Mucosa of stomach (tissue), 1 donor: ENCODE data around the gene CHRNB4.

Experiments
- H3K27me3 ChIP-seq: one replicate; pipeline ENCODE4 v1.7.0; 2013; ENCODE audit warnings: mild to moderate bottlenecking, low read length; ENCODE audit not compliant: control insufficient read depth, insufficient read depth
- H3K36me3 ChIP-seq: one replicate; pipeline ENCODE4 v1.7.0; 2013; ENCODE audit warnings: low read length; ENCODE audit not compliant: control insufficient read depth, insufficient read depth
- H3K4me1 ChIP-seq: one replicate; pipeline ENCODE4 v1.7.0; 2013; ENCODE audit warnings: mild to moderate bottlenecking, low read length; ENCODE audit not compliant: control insufficient read depth, insufficient read depth
- H3K4me3 ChIP-seq: one replicate; pipeline ENCODE4 v1.7.0; 2013; ENCODE audit warnings: low read length
- H3K9ac ChIP-seq: one replicate; pipeline ENCODE4 v1.7.0; 2013; ENCODE audit warnings: mild to moderate bottlenecking, low read length, moderate library complexity
- H3K9me3 ChIP-seq: one replicate; pipeline ENCODE4 v1.7.0; 2013; ENCODE audit warnings: mild to moderate bottlenecking, low read length, moderate library complexity; ENCODE audit not compliant: control insufficient read depth
- donor health status: Pancreatic carcinoma.

Gene CHRNB4

GRCh38 chr15:78626381-78626995 is 14.5 kb downstream of the CHRNB4 start:
- Histone ChIP-seq H3K4me1 (no peaks in the 10 kb centered on the region), H3K9me3 (no peaks in the 10 kb centered on the region), H3K36me3 (no peaks in the 10 kb centered on the region), H3K4me3 (no peak overlapping the region), H3K9ac (no peak overlapping the region), H3K27me3 (peaks cover 28% of the 10 kb centered on the region)

DNA sequence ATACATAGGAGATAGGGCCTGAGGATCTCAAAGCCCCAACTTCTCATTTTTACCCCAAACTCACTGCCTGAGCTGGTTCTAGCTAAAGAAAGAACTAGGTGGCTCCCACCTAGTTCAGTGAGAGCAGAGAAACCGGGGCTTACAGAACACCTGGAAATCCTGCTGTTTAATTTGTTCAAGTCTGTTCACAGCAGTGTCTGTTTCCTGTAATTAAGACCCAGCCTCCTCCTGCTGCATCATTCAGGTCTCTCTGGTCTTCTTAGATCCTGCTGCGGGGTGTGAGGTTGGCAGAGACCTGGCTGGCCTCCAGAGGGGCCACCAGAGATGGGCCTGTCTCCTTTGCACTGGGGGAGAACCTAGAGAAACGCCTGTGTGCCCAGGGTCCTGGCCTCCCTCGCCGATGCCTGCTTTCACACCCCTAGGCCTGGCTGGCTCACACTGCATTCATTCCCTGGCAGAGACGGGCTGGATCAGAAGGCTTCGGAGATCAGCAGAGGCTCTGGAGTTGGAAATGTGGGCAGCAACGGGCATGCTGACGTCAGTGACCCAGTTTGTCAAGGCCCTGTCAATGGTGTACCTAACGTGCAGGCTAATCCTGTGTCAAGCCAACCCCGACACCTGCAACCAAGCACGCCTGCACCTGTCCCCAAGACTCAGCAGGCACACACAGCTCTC is 15.3 kb downstream of the CHRNB4 start:
- H3K4me3 ChIP-seq = no peak overlapping the region
- H3K27me3 ChIP-seq = peaks cover 28% of the 10 kb centered on the region

DNA sequence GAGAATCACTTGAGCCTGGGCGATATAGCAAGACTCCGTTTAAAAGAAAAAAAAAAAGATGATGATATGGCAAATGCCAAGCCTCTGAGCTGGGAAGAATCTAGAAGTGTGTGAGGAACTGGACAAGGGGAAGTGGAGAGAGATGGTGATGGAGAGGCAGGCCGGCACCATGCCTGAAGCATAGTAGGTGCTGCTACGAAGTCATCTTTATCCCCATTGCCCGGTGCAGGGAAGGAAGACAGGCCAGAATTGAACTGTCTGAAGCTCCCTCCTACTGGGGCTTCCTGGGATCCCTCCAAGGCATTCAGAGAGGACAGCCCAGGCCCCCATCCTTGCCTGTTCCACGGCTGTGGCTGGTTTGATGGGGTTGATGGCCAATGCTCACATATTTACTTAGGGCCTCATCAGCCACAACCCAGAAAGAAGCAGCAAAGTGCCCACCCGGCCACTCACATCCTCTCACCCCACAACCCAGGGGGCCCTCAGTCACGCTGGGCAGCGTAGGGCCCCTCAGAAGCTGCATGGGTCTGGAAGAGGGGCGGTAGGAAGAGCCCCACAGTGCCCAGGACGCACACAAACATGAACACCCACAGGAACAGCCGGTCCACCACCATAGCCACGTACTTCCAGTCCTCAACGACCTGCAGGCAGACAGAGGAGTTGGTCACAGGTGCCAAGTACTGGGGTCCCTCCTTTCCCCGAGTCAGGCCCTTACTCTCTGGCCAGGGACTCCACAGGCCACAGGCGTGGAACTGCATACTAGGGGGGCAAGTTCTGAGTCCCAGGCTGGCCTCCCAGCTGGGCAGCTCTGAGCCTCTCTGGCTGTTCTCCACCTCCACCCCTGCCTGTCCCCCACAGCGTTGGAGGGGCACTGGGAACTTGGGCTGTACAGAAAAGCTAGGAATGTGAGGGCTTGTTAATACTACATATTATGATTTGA is 16.1 kb downstream of the CHRNB4 start:
- Histone ChIP-seq H3K4me3 (no peak overlapping the region), H3K4me1 (no peaks in the 10 kb centered on the region), H3K9me3 (no peaks in the 10 kb centered on the region), H3K36me3 (no peaks in the 10 kb centered on the region), H3K9ac (no peak overlapping the region), H3K27me3 (peaks cover 36% of the 10 kb centered on the region)

More for the DNA sequence above, 15.3 kb downstream of the CHRNB4 start:
- Histone ChIP-seq H3K36me3 (no peaks in the 10 kb centered on the region), H3K4me1 (no peaks in the 10 kb centered on the region), H3K9ac (no peak overlapping the region), H3K9me3 (no peaks in the 10 kb centered on the region)

DNA sequence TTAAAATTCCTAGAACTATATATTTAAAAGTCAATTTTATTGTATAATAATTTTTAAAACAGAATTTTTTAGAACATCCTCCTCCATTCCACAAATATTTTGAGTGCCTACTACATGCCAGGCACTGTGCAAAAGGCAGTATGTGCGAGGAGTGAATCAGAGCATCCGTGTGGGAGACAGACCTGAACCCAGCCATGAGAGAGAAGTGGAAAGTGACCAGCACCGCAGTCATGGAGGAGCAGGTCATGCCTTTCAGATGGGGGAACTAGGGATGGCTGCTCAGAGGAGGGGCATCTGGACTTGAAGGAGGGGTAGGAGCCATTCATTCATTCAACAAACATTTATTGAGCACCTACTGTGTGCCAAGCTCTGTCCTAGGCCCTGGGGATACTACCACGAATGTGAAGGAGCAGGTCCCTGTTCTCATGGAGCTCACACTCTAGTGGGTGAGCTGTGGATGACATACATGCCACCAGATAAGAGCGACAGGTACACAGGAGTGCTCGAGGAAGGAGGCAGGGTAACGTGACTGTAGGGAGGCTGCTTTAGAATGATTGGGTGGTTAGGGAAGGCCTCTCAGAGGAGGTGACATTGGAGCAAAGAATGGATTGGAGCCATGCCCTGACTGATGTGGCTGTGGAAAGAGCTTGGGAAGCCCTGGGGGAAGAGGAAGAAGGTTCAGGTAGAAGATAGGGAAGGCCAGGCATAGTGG is 17.1 kb downstream of the CHRNB4 start:
- H3K4me3 ChIP-seq = no peak overlapping the region
- no peaks in the 10 kb centered on the region for H3K9me3 ChIP-seq
- no peaks in the 10 kb centered on the region for H3K36me3 ChIP-seq
- no peak overlapping the region for H3K9ac ChIP-seq
- peaks cover 46% of the 10 kb centered on the region for H3K27me3 ChIP-seq
- no peaks in the 10 kb centered on the region for H3K4me1 ChIP-seq

GRCh38 chr15:78621810-78622402 is 19.1 kb downstream of the CHRNB4 start:
- peaks cover 42% of the 10 kb centered on the region for H3K27me3 ChIP-seq
- no peaks in the 10 kb centered on the region for H3K9me3 ChIP-seq
- no peaks in the 10 kb centered on the region for H3K4me1 ChIP-seq

GRCh38 chr15:78620527-78621421 is 20.2 kb downstream of the CHRNB4 start, which contains the start of gene CHRNA3:
Gene CHRNA3 (minus strand): TSS chr15:78620996. CDS start chr15:78620794, 202 bp downstream.
- Histone ChIP-seq H3K4me1 (no peaks in the 10 kb centered on the region), H3K9ac (no peak within 1 kb of the TSS), H3K36me3 (no peaks in the 10 kb centered on the region), H3K4me3 (no peak within 1 kb of the TSS), H3K9me3 (no peaks in the 10 kb centered on the region), H3K27me3 (peaks cover 41% of the 10 kb centered on the region)

More at GRCh38 chr15:78621810-78622402, 19.1 kb downstream of the CHRNB4 start:
- H3K9ac ChIP-seq = no peak overlapping the region
- H3K36me3 ChIP-seq = no peaks in the 10 kb centered on the region
- H3K4me3 ChIP-seq = no peak overlapping the region

- no peak overlapping the region for H3K9ac ChIP-seq
- H3K9me3 ChIP-seq = no peaks in the 10 kb centered on the region
- H3K4me3 ChIP-seq = no peak overlapping the region
- peaks cover 37% of the 10 kb centered on the region for H3K27me3 ChIP-seq
- H3K4me1 ChIP-seq = no peaks in the 10 kb centered on the region
- H3K36me3 ChIP-seq = no peaks in the 10 kb centered on the region
Measured at GRCh38 chr15:78620021-78620526, 20.9 kb downstream of the CHRNB4 start.

DNA sequence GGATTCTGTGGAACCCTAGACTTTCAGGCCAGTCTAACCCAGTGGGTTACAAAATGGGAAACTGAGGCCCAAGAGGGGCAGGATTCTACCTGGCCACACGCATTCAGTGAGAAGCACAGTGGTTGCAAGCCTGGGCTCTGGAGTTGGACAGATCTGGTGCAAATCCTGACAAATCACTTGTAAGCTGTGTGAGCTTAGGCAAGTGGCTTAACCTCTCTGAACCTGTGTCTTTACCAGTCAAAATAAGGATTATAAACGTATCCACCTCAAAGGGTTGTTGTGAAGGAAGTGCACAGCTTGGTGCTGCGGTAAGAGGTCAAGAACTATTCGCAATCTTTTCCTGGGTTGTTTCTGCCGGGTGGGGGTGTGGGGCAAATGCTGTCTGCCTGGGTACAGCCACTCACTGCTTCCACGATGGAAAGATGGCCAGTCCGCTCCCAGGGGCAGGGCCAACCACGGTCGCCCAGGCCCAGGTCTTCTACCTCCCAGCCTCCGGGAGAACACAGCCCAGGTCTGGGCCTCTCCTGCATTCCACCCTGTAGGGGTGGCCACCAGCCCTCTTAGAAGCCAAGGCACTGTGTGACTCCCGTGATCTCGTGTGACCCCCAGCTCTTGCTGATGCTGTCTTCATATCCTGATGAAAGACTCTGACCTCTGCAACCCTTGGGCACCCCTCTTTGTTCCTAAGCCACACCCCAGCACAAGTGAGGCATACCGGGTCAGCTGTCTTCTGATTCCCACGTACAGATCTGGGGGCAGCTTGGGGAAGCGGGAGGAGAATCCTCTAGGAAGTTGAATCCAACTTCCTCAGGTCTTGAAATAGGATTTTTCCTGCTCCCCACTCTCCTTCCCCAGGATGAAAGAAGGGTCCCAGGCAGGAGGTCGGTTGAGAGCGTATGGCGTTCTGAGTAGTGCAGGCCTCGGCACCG is 21.7 kb downstream of the CHRNB4 start:
- peaks cover 37% of the 10 kb centered on the region for H3K27me3 ChIP-seq
- H3K36me3 ChIP-seq = no peaks in the 10 kb centered on the region
- no peaks in the 10 kb centered on the region for H3K4me1 ChIP-seq
- no peak overlapping the region for H3K9ac ChIP-seq
- no peak overlapping the region for H3K4me3 ChIP-seq
- no peaks in the 10 kb centered on the region for H3K9me3 ChIP-seq

DNA sequence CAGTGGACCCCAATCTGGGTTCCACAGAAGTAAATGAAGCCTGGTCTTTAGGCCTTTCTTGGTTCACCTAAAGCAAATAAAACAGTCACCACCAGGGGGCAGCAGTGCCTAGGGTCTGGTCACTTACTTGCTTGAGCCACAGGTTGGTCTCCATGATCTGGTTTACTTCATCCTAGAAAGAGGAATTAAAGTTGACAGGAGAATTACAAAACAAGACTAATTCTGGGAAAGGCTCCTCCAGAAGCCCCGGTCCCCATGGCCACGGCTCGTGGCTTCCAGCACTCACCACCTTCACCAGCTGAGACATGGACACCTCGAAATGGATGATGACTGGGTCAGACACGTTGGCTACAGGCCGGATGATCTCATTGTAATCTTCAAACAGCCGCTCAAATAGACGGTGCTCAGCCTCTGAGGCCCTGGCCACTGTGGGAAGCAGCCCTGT is 22.5 kb downstream of the CHRNB4 start:
- no peak overlapping the region for H3K9ac ChIP-seq
- H3K36me3 ChIP-seq = no peaks in the 10 kb centered on the region
- H3K4me3 ChIP-seq = no peak overlapping the region
- H3K4me1 ChIP-seq = no peaks in the 10 kb centered on the region
- H3K9me3 ChIP-seq = no peaks in the 10 kb centered on the region
- peaks cover 37% of the 10 kb centered on the region for H3K27me3 ChIP-seq

GRCh38 chr15:78618064-78618463 is 22.9 kb downstream of the CHRNB4 start:
- Histone ChIP-seq H3K27me3 (peaks cover 37% of the 10 kb centered on the region), H3K9me3 (no peaks in the 10 kb centered on the region), H3K36me3 (no peaks in the 10 kb centered on the region), H3K9ac (no peak overlapping the region), H3K4me3 (no peak overlapping the region), H3K4me1 (no peaks in the 10 kb centered on the region)
